Suprapubic skin (tissue), 4 donors: ENCODE data around the gene RPL28. TPM values are rescaled to one million over a fixed set of nuclear protein-coding genes. Genes with fewer than 3 reads are reported as not detected.
"Not testable (repeated sequence)": the region's sequence is repeated elsewhere in the genome, so short reads cannot be mapped to it uniquely, and the experiment has no call there.

Experiments
- DNase-seq, 2 donors: peaks; one replicate each; pipeline ENCODE4 v3.0.0-alpha.2; 2019; ENCODE audit warnings: low spot score in 2 of 2
- H3K27ac ChIP-seq: fragments of 200-600 bp; sonication (generic); one replicate; pipeline ENCODE4 v1.5.1; 2019
- H3K27me3 ChIP-seq: fragments of 200-600 bp; sonication (generic); one replicate; pipeline ENCODE4 v1.5.1; 2019
- H3K36me3 ChIP-seq: fragments of 200-600 bp; sonication (generic); one replicate; pipeline ENCODE4 v1.5.1; 2019
- H3K4me1 ChIP-seq: fragments of 200-600 bp; sonication (generic); one replicate; pipeline ENCODE4 v1.5.1; 2019
- H3K4me3 ChIP-seq: fragments of 200-600 bp; sonication (generic); one replicate; pipeline ENCODE4 v1.5.1; 2019; ENCODE audit warnings: mild to moderate bottlenecking
- H3K9me3 ChIP-seq: fragments of 200-600 bp; sonication (generic); one replicate; pipeline ENCODE4 v1.5.1; 2019
- CTCF ChIP-seq, 2 donors: fragments of 200-600 bp in 1 of 2; fragments of 450-650 bp in 1 of 2; sonication (generic) in 1 of 2; IDR thresholded peaks; one replicate each; pipeline ENCODE4 v1.5.1; 2016 to 2019; ENCODE audit warnings: antibody characterized with exemption in 2 of 2, mild to moderate bottlenecking in 1 of 2, moderate library complexity in 1 of 2
- EP300 ChIP-seq: sonication (generic); formaldehyde crosslinking; IDR thresholded peaks from one replicate; pipeline ENCODE4 v1.6.1; 2017; ENCODE audit warnings: antibody characterized with exemption
- POLR2A ChIP-seq, 2 donors: fragments of 450-650 bp; IDR thresholded peaks; one replicate each; pipeline ENCODE4 v1.6.1; 2017; ENCODE audit warnings: antibody characterized with exemption in 2 of 2, mild to moderate bottlenecking in 2 of 2, moderate library complexity in 2 of 2
- POLR2AphosphoS5 ChIP-seq, 3 donors: sonication (generic); formaldehyde crosslinking; IDR thresholded peaks; one replicate each; pipeline ENCODE4 v1.6.1; 2017; ENCODE audit warnings: antibody characterized with exemption in 3 of 3
- WGBS: methylation state at CpG from one replicate; pipeline ENCODE4 v1.1.5; 2018; 5-methylcytosine and 5-hydroxymethylcytosine counted together
- total RNA-seq, 4 donors: library from RNA; depleted of rRNA; stranded (reverse); fragments of >200 nt; gene quantifications; one replicate each; pipeline ENCODE4 v1.1.0, GENCODE V29; 2016

Gene RPL28
- total RNA-seq, 4 donors from 2014 or later: 605 to 767 (median 714) TPM

GRCh38 chr19:55402509-55402908 is 16.8 kb downstream of the RPL28 start:
- TF ChIP-seq POLR2A (IDR thresholded peaks at IDR 0.05) (no peak), EP300 (no peak), CTCF (IDR thresholded peaks at IDR 0.05) (no peak), POLR2AphosphoS5 (IDR thresholded peaks at IDR 0.05) (no peak)
- no peak for DNase-seq
- no peak overlapping the region for H3K27ac ChIP-seq
- no peaks in the 10 kb centered on the region for H3K27me3 ChIP-seq
- peaks cover 40% of the 10 kb centered on the region for H3K36me3 ChIP-seq
- peaks cover 19% of the 10 kb centered on the region for H3K4me1 ChIP-seq
- 62% methylated on average over 2 of the region's 2 CpGs for WGBS
- H3K4me3 ChIP-seq: no peak overlapping the region
- H3K9me3 ChIP-seq: no peaks in the 10 kb centered on the region

GRCh38 chr19:55405638-55406037 is 19.9 kb downstream of the RPL28 start:
- peaks cover 15% of the 10 kb centered on the region for H3K4me1 ChIP-seq
- peaks cover 40% of the 10 kb centered on the region for H3K36me3 ChIP-seq
- TF ChIP-seq CTCF (IDR thresholded peaks at IDR 0.05) (no peak), POLR2A (IDR thresholded peaks at IDR 0.05) (no peak), POLR2AphosphoS5 (IDR thresholded peaks at IDR 0.05) (no peak), EP300 (no peak)
- H3K9me3 ChIP-seq: no peaks in the 10 kb centered on the region
- H3K27ac ChIP-seq: no peak overlapping the region
- 87% methylated on average over 5 of the region's 5 CpGs for WGBS
- DNase-seq: no peak
- no peaks in the 10 kb centered on the region for H3K27me3 ChIP-seq
- H3K4me3 ChIP-seq: no peak overlapping the region

GRCh38 chr19:55406091-55406825 is 20.5 kb downstream of the RPL28 start:
- H3K27ac ChIP-seq: no peak overlapping the region
- 81% methylated on average over 14 of the region's 14 CpGs for WGBS
- peaks cover 15% of the 10 kb centered on the region for H3K4me1 ChIP-seq
- H3K4me3 ChIP-seq: peak overlapping the region; percentile 97
- H3K36me3 ChIP-seq: peaks cover 35% of the 10 kb centered on the region
- H3K9me3 ChIP-seq: no peaks in the 10 kb centered on the region
- no peaks in the 10 kb centered on the region for H3K27me3 ChIP-seq
- TF ChIP-seq POLR2A (IDR thresholded peaks at IDR 0.05): no peak
- no peak for TF ChIP-seq POLR2AphosphoS5 (IDR thresholded peaks at IDR 0.05)
- no peak for TF ChIP-seq EP300
- TF ChIP-seq CTCF (IDR thresholded peaks at IDR 0.05): no peak
- no peak for DNase-seq

DNA sequence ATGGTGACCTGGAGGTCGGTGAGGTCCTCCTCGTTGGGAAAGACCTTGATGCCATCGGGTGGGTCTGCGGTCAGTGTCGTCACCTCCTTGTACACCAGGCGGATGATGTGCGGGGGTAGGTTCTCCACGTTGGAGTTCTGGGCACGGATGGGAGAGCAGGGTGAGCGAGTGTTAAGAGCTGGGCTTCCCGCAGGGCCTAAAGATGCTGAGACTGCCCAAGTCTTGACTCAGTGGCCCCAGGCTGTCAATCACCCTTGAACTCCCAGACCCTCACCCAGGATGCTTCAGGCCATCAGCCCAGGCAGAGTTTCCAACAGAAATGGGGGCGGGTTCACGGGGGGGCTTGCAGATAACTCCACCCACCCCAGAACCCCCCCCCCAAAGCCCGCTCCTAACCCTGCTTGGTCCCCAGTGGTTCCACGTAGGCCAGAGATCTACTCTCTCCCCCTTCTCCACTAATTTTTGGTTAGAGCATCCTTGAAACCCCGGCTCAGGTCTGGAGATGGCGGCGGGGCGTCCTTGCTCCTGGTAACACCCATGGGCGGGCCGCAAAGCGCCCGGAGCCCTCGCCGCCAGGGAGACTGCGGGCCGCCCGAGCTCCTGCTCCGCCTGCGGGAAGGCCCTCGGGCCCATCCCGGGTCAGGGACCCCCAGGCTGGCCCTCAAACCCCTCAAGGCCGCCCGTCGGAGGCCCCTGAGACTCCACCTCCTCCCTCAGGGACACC is 21.3 kb downstream of the RPL28 start:
- H3K9me3 ChIP-seq: no peaks in the 10 kb centered on the region
- WGBS: 30% methylated on average over 17 of the region's 35 CpGs
- TF ChIP-seq POLR2AphosphoS5 (IDR thresholded peaks at IDR 0.05): no peak
- no peak for TF ChIP-seq POLR2A (IDR thresholded peaks at IDR 0.05)
- TF ChIP-seq EP300: no peak
- no peak for TF ChIP-seq CTCF (IDR thresholded peaks at IDR 0.05)
- H3K36me3 ChIP-seq: peaks cover 29% of the 10 kb centered on the region
- peak overlapping the region; percentile 96 for H3K27ac ChIP-seq
- peaks cover 15% of the 10 kb centered on the region for H3K4me1 ChIP-seq
- H3K4me3 ChIP-seq: peak overlapping the region; percentile 97
- H3K27me3 ChIP-seq: no peaks in the 10 kb centered on the region
- DNase-seq: peak in 1 of 2 donors; percentile 77

- Histone ChIP-seq H3K27ac (peak within 1 kb of the TSS; percentile 96), H3K36me3 (peaks cover 24% of the 10 kb centered on the region), H3K4me1 (peaks cover 15% of the 10 kb centered on the region), H3K4me3 (peak within 1 kb of the TSS; percentile 97)
- H3K9me3 ChIP-seq, DNase-seq, H3K27me3 ChIP-seq: not testable (repeated sequence)
- TF ChIP-seq POLR2A (IDR thresholded peaks at IDR 0.05) (peak; percentile 96 to 99), POLR2AphosphoS5 (IDR thresholded peaks at IDR 0.05) (peak in 1 of 3 donors; percentile 97)
- WGBS: 2% methylated on average over 18 of the region's 36 CpGs
Measured at GRCh38 chr19:55407550-55407799, 21.7 kb downstream of the RPL28 start, which contains the start of gene UBE2S. TSS of gene UBE2S (minus strand) at chr19:55407788. CDS start at chr19:55407589, 199 bp downstream.
